CD8-positive, alpha-beta memory T cell (primary cell): Measurements from ENCODE around the gene GFOD1. TPM values are rescaled to one million over a fixed set of nuclear protein-coding genes. Genes with fewer than 3 reads are reported as not detected.

Source experiments
- CTCF ChIA-PET: fragments of 350-600 bp; sonication (Branson Sonifier 250); formaldehyde crosslinking; loops from one replicate; lab custom pipeline; 2021; ENCODE audit warnings: antibody characterized with exemption; lab: Charles Lee
- POLR2A ChIA-PET: fragments of 350-600 bp; sonication (Branson Sonifier 250); formaldehyde crosslinking; loops from one replicate; lab custom pipeline; 2021; ENCODE audit warnings: antibody characterized with exemption; lab: Charles Lee
- DNase-seq, 5 donors: peaks; one replicate each; pipeline versions ENCODE4 v3.0.0 to v3.0.0-alpha.2; 2020 to 2022; ENCODE audit warnings: mixed read lengths in 1 of 5
- H3K27ac ChIP-seq: one replicate; pipeline ENCODE4 v1.7.0; 2013; ENCODE audit warnings: low read depth, mild to moderate bottlenecking, low read length, moderate library complexity
- H3K27me3 ChIP-seq: 2 replicates; pipeline ENCODE4 v1.7.0; 2013; ENCODE audit warnings: low read length, mild to moderate bottlenecking; ENCODE audit not compliant: insufficient read depth, poor library complexity, severe bottlenecking
- H3K36me3 ChIP-seq: 2 replicates; pipeline ENCODE4 v1.7.0; 2013; ENCODE audit warnings: mild to moderate bottlenecking, low read length, moderate library complexity; ENCODE audit not compliant: insufficient read depth
- H3K4me1 ChIP-seq: 2 replicates; pipeline ENCODE4 v1.7.0; 2013; ENCODE audit warnings: mild to moderate bottlenecking, low read length, moderate library complexity; ENCODE audit not compliant: insufficient read depth
- H3K4me3 ChIP-seq: 2 replicates; pipeline ENCODE4 v1.7.0; 2013; ENCODE audit warnings: mild to moderate bottlenecking, low read length
- H3K9me3 ChIP-seq: 2 replicates; pipeline ENCODE4 v1.7.0; 2013; ENCODE audit warnings: mild to moderate bottlenecking, low read length
- H3K27ac Mint-ChIP-seq, 8 donors: one replicate each; pipeline ENCODE4 v1.8.0; 2020 to 2021; ENCODE audit warnings: mixed read lengths in 8 of 8, mild to moderate bottlenecking in 6 of 8, inconsistent platforms in 3 of 8, moderate library complexity in 3 of 8
- H3K27me3 Mint-ChIP-seq, 2 donors: one replicate each; pipeline ENCODE4 v1.8.0; 2020 to 2021; ENCODE audit warnings: mixed read lengths in 2 of 2, mild to moderate bottlenecking in 1 of 2, moderate library complexity in 1 of 2
- H3K36me3 Mint-ChIP-seq, 3 donors: one replicate each; pipeline ENCODE4 v1.8.0; 2020 to 2021; ENCODE audit warnings: mixed read lengths in 3 of 3, inconsistent platforms in 1 of 3, mild to moderate bottlenecking in 1 of 3
- H3K4me1 Mint-ChIP-seq, 3 donors: one replicate each; pipeline ENCODE4 v1.8.0; 2020 to 2021; ENCODE audit warnings: mixed read lengths in 3 of 3, inconsistent platforms in 1 of 3, mild to moderate bottlenecking in 1 of 3
- H3K4me3 Mint-ChIP-seq, 7 donors: one replicate each; pipeline ENCODE4 v1.8.0; 2020 to 2021; ENCODE audit warnings: mixed read lengths in 7 of 7, mild to moderate bottlenecking in 6 of 7, moderate library complexity in 4 of 7, inconsistent platforms in 2 of 7
- H3K9me3 Mint-ChIP-seq, 5 donors: one replicate each; pipeline ENCODE4 v1.8.0; 2020 to 2022; ENCODE audit warnings: mixed read lengths in 5 of 5, mild to moderate bottlenecking in 3 of 5, moderate library complexity in 2 of 5, inconsistent platforms in 1 of 5
- polyA plus RNA-seq: library from polyadenylated mRNA; unstranded; fragments of 300-500 nt; fragmentation: Illumina TruSeq; gene quantifications from one replicate; pipeline ENCODE4 v1.2.3, GENCODE V29; 2021
- total RNA-seq, 2 experiments: library from RNA; stranded (reverse); gene quantifications; one replicate each; pipeline ENCODE4 v1.2.3, GENCODE V29; 2021

Gene GFOD1
- total and polyA plus RNA-seq, 3 experiments from 2014 or later = 3.6 to 8.7 (median 8.2) TPM

- Histone ChIP-seq H3K4me3 (no peak overlapping the region), H3K27ac (no peak overlapping the region), H3K36me3 (no peaks in the 10 kb centered on the region), H3K4me1 (no peaks in the 10 kb centered on the region), H3K9me3 (no peaks in the 10 kb centered on the region), H3K27me3 (no peaks in the 10 kb centered on the region)
- CTCF ChIA-PET = no interaction called here
- no peaks in the 10 kb centered on the region for H3K9me3 Mint-ChIP-seq
- DNase-seq = no peak
- POLR2A ChIA-PET = interaction anchor here (0.6 kb wide), 1 partner anchor 18 kb away, joined by 3 read pairs; no protein-coding TSS in a partner anchor
- H3K27me3 Mint-ChIP-seq = no peaks in the 10 kb centered on the region
- no peak overlapping the region for H3K4me3 Mint-ChIP-seq
- peaks cover 0 to 5% (median 0%) of the 10 kb centered on the region in 3 donors for H3K4me1 Mint-ChIP-seq
- no peak overlapping the region for H3K27ac Mint-ChIP-seq
- H3K36me3 Mint-ChIP-seq = no peaks in the 10 kb centered on the region
These were observed 79.4 kb downstream of the GFOD1 start for GRCh38 chr6:13407709-13408695.

DNA sequence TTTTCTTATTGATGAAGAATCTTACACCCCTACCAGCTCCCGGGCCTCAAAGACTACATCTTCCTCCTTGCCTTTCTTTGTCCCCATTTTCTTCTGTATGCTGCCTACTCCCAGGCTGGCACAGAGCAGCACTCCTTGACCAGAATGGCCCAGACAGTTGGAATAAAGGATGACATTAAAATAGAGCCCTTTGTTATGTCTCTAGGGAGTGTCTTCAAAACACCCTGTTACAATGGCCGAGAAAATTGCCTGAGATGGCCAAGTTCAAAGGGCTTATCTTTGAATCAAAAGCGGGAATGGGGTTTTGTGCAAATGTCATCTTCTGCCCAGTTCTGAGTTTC lies 80.1 kb downstream of the GFOD1 start:
- H3K27ac Mint-ChIP-seq = no peak overlapping the region
- Histone ChIP-seq H3K27me3 (no peaks in the 10 kb centered on the region), H3K4me3 (no peak overlapping the region), H3K4me1 (no peaks in the 10 kb centered on the region), H3K36me3 (no peaks in the 10 kb centered on the region), H3K9me3 (no peaks in the 10 kb centered on the region), H3K27ac (no peak overlapping the region)
- H3K4me3 Mint-ChIP-seq = no peak overlapping the region
- H3K9me3 Mint-ChIP-seq = no peaks in the 10 kb centered on the region
- no peaks in the 10 kb centered on the region for H3K27me3 Mint-ChIP-seq
- CTCF ChIA-PET = interaction anchor here (1.1 kb wide), 1 partner anchor 47 kb away, joined by 3 read pairs; no protein-coding TSS in a partner anchor
- no peaks in the 10 kb centered on the region for H3K36me3 Mint-ChIP-seq
- no peak for DNase-seq
- H3K4me1 Mint-ChIP-seq = peaks cover 0 to 5% (median 0%) of the 10 kb centered on the region in 3 donors
- POLR2A ChIA-PET = no interaction called here

DNA sequence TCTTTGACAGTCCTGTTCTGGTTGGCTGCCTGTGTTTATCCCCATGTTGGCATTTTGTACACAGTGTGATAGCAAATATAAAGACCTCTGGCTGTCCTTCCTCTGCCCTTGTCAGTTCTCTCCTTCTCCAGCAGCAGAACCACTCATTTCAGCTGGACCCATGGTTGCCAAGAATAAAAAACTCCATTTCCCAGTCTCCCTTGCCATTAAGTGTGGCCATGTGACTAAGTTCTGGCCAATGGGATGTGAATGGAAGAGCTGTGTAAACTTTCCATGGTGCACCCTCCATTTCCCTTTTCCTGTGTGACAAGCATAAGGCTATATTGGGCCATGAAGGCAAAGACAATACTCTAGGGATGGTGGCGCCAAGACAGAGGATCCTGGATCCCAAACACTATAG lies 80.6 kb downstream of the GFOD1 start:
- CTCF ChIA-PET = interaction anchor here (1.1 kb wide), 1 partner anchor 47 kb away, joined by 3 read pairs; no protein-coding TSS in a partner anchor
- no peak for DNase-seq

GRCh38 chr6:13405961-13406477 lies 81.4 kb downstream of the GFOD1 start:
- H3K4me1 ChIP-seq = no peaks in the 10 kb centered on the region
- no peak overlapping the region for H3K4me3 ChIP-seq
- Mint-ChIP-seq H3K4me1 (peaks cover 0 to 8% (median 2%) of the 10 kb centered on the region in 3 donors), H3K27me3 (no peaks in the 10 kb centered on the region), H3K9me3 (no peaks in the 10 kb centered on the region), H3K36me3 (no peaks in the 10 kb centered on the region), H3K4me3 (no peak overlapping the region), H3K27ac (no peak overlapping the region)
- ChIA-PET POLR2A (no interaction called here), CTCF (no interaction called here)
- DNase-seq = no peak
- no peaks in the 10 kb centered on the region for H3K9me3 ChIP-seq
- H3K36me3 ChIP-seq = no peaks in the 10 kb centered on the region
- no peaks in the 10 kb centered on the region for H3K27me3 ChIP-seq
- H3K27ac ChIP-seq = no peak overlapping the region

More for the DNA sequence above, 80.6 kb downstream of the GFOD1 start:
- H3K4me3 ChIP-seq = no peak overlapping the region
- H3K4me1 ChIP-seq = no peaks in the 10 kb centered on the region
- Mint-ChIP-seq H3K4me3 (no peak overlapping the region), H3K27ac (no peak overlapping the region), H3K36me3 (no peaks in the 10 kb centered on the region), H3K4me1 (peaks cover 0 to 5% (median 0%) of the 10 kb centered on the region in 3 donors), H3K9me3 (no peaks in the 10 kb centered on the region), H3K27me3 (no peaks in the 10 kb centered on the region)
- POLR2A ChIA-PET = no interaction called here
- no peak overlapping the region for H3K27ac ChIP-seq
- H3K36me3 ChIP-seq = no peaks in the 10 kb centered on the region
- no peaks in the 10 kb centered on the region for H3K27me3 ChIP-seq
- no peaks in the 10 kb centered on the region for H3K9me3 ChIP-seq

DNA sequence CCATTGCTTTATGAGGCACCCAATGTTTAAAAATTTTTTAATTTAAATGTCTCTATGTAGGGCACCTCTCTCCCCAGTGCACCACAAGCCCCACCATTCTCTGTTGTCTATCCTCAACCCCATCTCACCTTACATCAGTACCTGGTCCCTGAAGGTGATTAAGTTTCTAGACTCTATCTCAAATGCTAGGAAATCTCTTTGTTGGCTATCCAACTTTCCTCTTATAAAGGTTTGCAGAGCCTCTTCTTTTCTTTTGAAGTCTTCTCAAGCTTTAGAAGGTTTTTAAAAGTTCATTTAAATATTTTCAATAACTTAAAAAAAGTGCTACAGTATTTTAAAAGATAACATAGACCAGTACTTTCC lies 82.5 kb downstream of the GFOD1 start:
- Histone ChIP-seq H3K9me3 (no peaks in the 10 kb centered on the region), H3K4me3 (no peak overlapping the region), H3K27me3 (no peaks in the 10 kb centered on the region), H3K4me1 (no peaks in the 10 kb centered on the region), H3K27ac (no peak overlapping the region), H3K36me3 (no peaks in the 10 kb centered on the region)
- Mint-ChIP-seq H3K4me3 (no peak overlapping the region), H3K9me3 (no peaks in the 10 kb centered on the region), H3K36me3 (no peaks in the 10 kb centered on the region), H3K27me3 (no peaks in the 10 kb centered on the region), H3K27ac (no peak overlapping the region), H3K4me1 (peaks cover 0 to 15% (median 6%) of the 10 kb centered on the region in 3 donors)
- no peak for DNase-seq
- ChIA-PET CTCF (no interaction called here), POLR2A (no interaction called here)

- H3K27me3 ChIP-seq = no peaks in the 10 kb centered on the region
- no peaks in the 10 kb centered on the region for H3K36me3 ChIP-seq
- no peak for DNase-seq
- no peaks in the 10 kb centered on the region for H3K4me1 ChIP-seq
- H3K27me3 Mint-ChIP-seq = no peaks in the 10 kb centered on the region
- no peak overlapping the region for H3K4me3 ChIP-seq
- no peak overlapping the region for H3K27ac Mint-ChIP-seq
- no peak overlapping the region for H3K4me3 Mint-ChIP-seq
- H3K36me3 Mint-ChIP-seq = no peaks in the 10 kb centered on the region
- H3K9me3 ChIP-seq = no peaks in the 10 kb centered on the region
- peaks cover 0 to 18% (median 6%) of the 10 kb centered on the region in 3 donors for H3K4me1 Mint-ChIP-seq
- ChIA-PET POLR2A (no interaction called here), CTCF (no interaction called here)
- no peaks in the 10 kb centered on the region for H3K9me3 Mint-ChIP-seq
- no peak overlapping the region for H3K27ac ChIP-seq
These were observed 83.0 kb downstream of the GFOD1 start for GRCh38 chr6:13404228-13404891.

DNA sequence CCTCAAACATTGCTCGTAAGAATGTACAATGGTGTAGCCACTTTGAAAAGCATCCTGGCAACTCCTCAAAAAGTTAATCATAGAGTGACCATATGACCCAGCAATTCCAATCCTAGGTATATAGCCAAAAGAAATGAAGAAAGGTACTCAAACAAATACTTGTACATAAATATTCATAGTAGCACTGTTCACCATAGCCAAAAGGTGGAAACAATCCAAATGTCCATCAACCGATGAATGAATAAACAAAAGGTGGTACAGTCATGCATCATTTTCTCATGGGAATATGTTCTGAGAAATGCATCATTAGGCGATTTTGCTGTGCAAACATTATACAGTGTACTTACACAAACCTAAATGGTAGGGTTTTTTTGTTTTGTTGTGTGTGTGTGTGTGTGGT lies 84.7 kb downstream of the GFOD1 start:
- H3K27ac ChIP-seq = no peak overlapping the region
- H3K27me3 ChIP-seq = no peaks in the 10 kb centered on the region
- DNase-seq = no peak
- no peaks in the 10 kb centered on the region for H3K9me3 ChIP-seq
- no peaks in the 10 kb centered on the region for H3K36me3 ChIP-seq
- Mint-ChIP-seq H3K27ac (no peak overlapping the region), H3K4me3 (no peak overlapping the region), H3K4me1 (peaks cover 4 to 18% (median 6%) of the 10 kb centered on the region in 3 donors), H3K27me3 (no peaks in the 10 kb centered on the region), H3K9me3 (no peaks in the 10 kb centered on the region), H3K36me3 (no peaks in the 10 kb centered on the region)
- ChIA-PET CTCF (no interaction called here), POLR2A (no interaction called here)
- no peaks in the 10 kb centered on the region for H3K4me1 ChIP-seq
- H3K4me3 ChIP-seq = no peak overlapping the region

DNA sequence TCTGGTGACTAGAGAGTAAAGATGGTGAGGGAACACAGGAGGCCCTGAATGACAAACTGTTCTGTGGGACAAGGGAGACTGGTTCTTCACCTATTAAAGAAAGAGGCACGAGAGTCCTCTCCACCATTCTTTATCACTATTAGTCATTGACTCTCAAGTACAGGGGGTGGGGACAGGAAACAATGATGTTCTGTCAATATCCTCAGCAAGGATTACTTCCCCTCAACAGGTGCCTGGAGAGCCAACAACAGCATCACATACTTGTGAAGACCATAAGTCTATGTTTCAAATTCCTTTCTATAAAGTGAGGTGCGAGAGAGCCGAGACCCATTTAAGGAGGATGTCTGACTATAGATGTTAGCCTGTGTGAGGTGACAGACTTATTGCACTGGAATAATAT lies 86.6 kb downstream of the GFOD1 start:
- POLR2A ChIA-PET = no interaction called here
- H3K27ac ChIP-seq = no peak overlapping the region
- no peak overlapping the region for H3K4me3 ChIP-seq
- no peaks in the 10 kb centered on the region for H3K9me3 ChIP-seq
- H3K4me1 ChIP-seq = no peaks in the 10 kb centered on the region
- Mint-ChIP-seq H3K9me3 (no peaks in the 10 kb centered on the region), H3K4me3 (no peak overlapping the region), H3K27me3 (no peaks in the 10 kb centered on the region), H3K27ac (no peak overlapping the region), H3K36me3 (no peaks in the 10 kb centered on the region), H3K4me1 (peaks cover 4 to 18% (median 6%) of the 10 kb centered on the region in 3 donors)
- no peaks in the 10 kb centered on the region for H3K36me3 ChIP-seq
- no peaks in the 10 kb centered on the region for H3K27me3 ChIP-seq
- CTCF ChIA-PET = no interaction called here
- no peak for DNase-seq
